ENCODE measurements around the gene OR2H1. TPM values are rescaled to one million over a fixed set of nuclear protein-coding genes. Genes with fewer than 3 reads are reported as not detected.

OR2H1 gene
- polyA plus RNA-seq, 1 donor (not counting 4 experiments of a cell fraction or from before 2014, with no cell fraction given), result not detected

DNA sequence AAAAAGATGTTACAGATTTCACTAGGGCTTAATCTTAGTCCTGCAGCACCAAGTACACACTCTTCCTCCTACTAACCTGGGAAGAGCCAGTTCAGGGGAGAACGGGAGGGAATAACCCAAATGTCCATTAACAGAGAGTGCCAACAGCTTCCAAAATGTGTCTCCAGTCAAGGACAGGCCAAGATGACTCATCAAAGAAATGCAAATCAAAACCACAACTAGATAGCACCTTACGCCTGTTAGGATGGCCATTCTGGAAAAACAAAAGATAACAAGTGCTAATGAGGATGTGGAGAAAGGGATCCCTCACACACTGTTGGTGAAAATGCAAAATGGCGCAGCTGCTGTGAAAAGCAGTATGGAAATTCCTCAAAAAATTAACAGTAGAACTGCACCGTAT lies 34.6 kb downstream of the OR2H1 start:
- dilution Hi-C loops (cut with MboI; ENCODE audit: extremely low pct_ligation_motif_present, low sequenced_read_pairs), result no loop called here
- Histone ChIP-seq H3K9ac (ENCODE audit: control insufficient read depth, extremely low read depth, insufficient read depth, low read length) (no peak overlapping the region), H3K9me3 (ENCODE audit: control insufficient read depth, low read depth, low read length) (no peaks in the 10 kb centered on the region), H3K4me1 (ENCODE audit: control insufficient read depth, extremely low read depth, insufficient read depth, low read length) (no peaks in the 10 kb centered on the region), H3K9me1 (ENCODE audit: control insufficient read depth, extremely low read depth, insufficient read depth, low read length) (no peaks in the 10 kb centered on the region), H3K4me3 (ENCODE audit: control insufficient read depth in 2 of 3, extremely low read depth in 1 of 3, insufficient read depth in 2 of 3, low read depth in 1 of 3, low read length in 3 of 3) (no peak overlapping the region), H3K79me2 (ENCODE audit: control insufficient read depth, insufficient read depth, low read length) (no peaks in the 10 kb centered on the region), H4K20me1 (ENCODE audit: control insufficient read depth, extremely low read depth, insufficient read depth, low read length) (no peaks in the 10 kb centered on the region), H3K27ac (ENCODE audit: control insufficient read depth, insufficient read depth, low read length) (no peak overlapping the region), H3K4me2 (ENCODE audit: control insufficient read depth, extremely low read depth, insufficient read depth, low read depth, low read length) (no peak overlapping the region), H2AFZ (ENCODE audit: control insufficient read depth, low read length) (no peak overlapping the region), H3K36me3 (ENCODE audit: control insufficient read depth in 2 of 2, extremely low read depth in 1 of 2, insufficient read depth in 2 of 2, low read length in 2 of 2) (no peaks in the 10 kb centered on the region), H3K27me3 (ENCODE audit: control insufficient read depth, extremely low read depth, insufficient read depth, low read length) (no peaks in the 10 kb centered on the region)
- no peak for TF ChIP-seq EZH2 (IDR thresholded peaks at IDR 0.05; ENCODE audit: low read length)
- TF ChIP-seq, protein P1, sequence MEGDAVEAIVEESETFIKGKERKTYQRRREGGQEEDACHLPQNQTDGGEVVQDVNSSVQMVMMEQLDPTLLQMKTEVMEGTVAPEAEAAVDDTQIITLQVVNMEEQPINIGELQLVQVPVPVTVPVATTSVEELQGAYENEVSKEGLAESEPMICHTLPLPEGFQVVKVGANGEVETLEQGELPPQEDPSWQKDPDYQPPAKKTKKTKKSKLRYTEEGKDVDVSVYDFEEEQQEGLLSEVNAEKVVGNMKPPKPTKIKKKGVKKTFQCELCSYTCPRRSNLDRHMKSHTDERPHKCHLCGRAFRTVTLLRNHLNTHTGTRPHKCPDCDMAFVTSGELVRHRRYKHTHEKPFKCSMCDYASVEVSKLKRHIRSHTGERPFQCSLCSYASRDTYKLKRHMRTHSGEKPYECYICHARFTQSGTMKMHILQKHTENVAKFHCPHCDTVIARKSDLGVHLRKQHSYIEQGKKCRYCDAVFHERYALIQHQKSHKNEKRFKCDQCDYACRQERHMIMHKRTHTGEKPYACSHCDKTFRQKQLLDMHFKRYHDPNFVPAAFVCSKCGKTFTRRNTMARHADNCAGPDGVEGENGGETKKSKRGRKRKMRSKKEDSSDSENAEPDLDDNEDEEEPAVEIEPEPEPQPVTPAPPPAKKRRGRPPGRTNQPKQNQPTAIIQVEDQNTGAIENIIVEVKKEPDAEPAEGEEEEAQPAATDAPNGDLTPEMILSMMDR (optimal IDR thresholded peaks at IDR 0.05 in 1 of 3, IDR thresholded peaks at IDR 0.05 in 1 of 3, conservative IDR thresholded peaks at IDR 0.05 in 1 of 3; ENCODE audit: extremely low read depth in 1 of 3, insufficient read depth in 2 of 3, low read length in 3 of 3), result no peak
- FAIRE-seq (no peak), DNase-seq (ENCODE audit: low read depth, low spot score) (no peak)

DNA sequence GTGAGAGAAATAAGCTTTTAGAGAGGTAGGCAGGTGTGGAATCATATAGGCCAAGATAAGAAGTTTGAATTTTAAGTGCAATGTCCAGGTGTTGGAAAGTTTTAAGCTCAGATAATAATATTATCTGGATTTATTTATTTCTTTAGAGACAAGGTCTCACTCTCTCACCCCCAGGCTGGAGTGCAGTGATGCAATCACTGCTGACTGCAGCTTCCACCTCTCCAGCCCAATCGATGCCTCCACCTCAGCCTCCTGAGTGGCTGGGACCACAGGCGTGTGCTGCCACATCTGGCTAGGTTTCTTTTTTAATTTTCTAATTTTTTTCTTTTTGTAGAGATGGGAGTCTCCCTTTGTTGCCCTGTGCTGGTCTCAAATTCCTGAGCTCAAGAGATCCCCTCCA lies 36.3 kb downstream of the OR2H1 start:
- H4K20me1 ChIP-seq (ENCODE audit: control insufficient read depth, extremely low read depth, insufficient read depth, low read length), result no peaks in the 10 kb centered on the region
- no peak overlapping the region for H3K4me3 ChIP-seq (ENCODE audit: control insufficient read depth in 2 of 3, extremely low read depth in 1 of 3, insufficient read depth in 2 of 3, low read depth in 1 of 3, low read length in 3 of 3)
- FAIRE-seq (no peak), DNase-seq (ENCODE audit: low read depth, low spot score) (no peak)
- no peaks in the 10 kb centered on the region for H3K36me3 ChIP-seq (ENCODE audit: control insufficient read depth in 2 of 2, extremely low read depth in 1 of 2, insufficient read depth in 2 of 2, low read length in 2 of 2)
- H2AFZ ChIP-seq (ENCODE audit: control insufficient read depth, low read length), result no peak overlapping the region
- no peaks in the 10 kb centered on the region for H3K4me1 ChIP-seq (ENCODE audit: control insufficient read depth, extremely low read depth, insufficient read depth, low read length)
- no peak overlapping the region for H3K9ac ChIP-seq (ENCODE audit: control insufficient read depth, extremely low read depth, insufficient read depth, low read length)
- dilution Hi-C loops (cut with MboI; ENCODE audit: extremely low pct_ligation_motif_present, low sequenced_read_pairs), result no loop called here
- no peak for TF ChIP-seq EZH2 (IDR thresholded peaks at IDR 0.05; ENCODE audit: low read length)
- TF ChIP-seq, protein P1 (optimal IDR thresholded peaks at IDR 0.05 in 1 of 3, IDR thresholded peaks at IDR 0.05 in 1 of 3, conservative IDR thresholded peaks at IDR 0.05 in 1 of 3; ENCODE audit: extremely low read depth in 1 of 3, insufficient read depth in 2 of 3, low read length in 3 of 3), result no peak
- no peaks in the 10 kb centered on the region for H3K9me1 ChIP-seq (ENCODE audit: control insufficient read depth, extremely low read depth, insufficient read depth, low read length)
- H3K27ac ChIP-seq (ENCODE audit: control insufficient read depth, insufficient read depth, low read length), result no peak overlapping the region
- no peak overlapping the region for H3K4me2 ChIP-seq (ENCODE audit: control insufficient read depth, extremely low read depth, insufficient read depth, low read depth, low read length)
- no peaks in the 10 kb centered on the region for H3K79me2 ChIP-seq (ENCODE audit: control insufficient read depth, insufficient read depth, low read length)
- no peaks in the 10 kb centered on the region for H3K27me3 ChIP-seq (ENCODE audit: control insufficient read depth, extremely low read depth, insufficient read depth, low read length)
- H3K9me3 ChIP-seq (ENCODE audit: control insufficient read depth, low read depth, low read length), result no peaks in the 10 kb centered on the region

Measured in keratinocyte (primary cell).